ENCODE results near the gene TACC2.
"Not testable (repeated sequence)": the region's sequence is repeated elsewhere in the genome, so short reads cannot be mapped to it uniquely, and the experiment has no call there.

TACC2 gene

DNA sequence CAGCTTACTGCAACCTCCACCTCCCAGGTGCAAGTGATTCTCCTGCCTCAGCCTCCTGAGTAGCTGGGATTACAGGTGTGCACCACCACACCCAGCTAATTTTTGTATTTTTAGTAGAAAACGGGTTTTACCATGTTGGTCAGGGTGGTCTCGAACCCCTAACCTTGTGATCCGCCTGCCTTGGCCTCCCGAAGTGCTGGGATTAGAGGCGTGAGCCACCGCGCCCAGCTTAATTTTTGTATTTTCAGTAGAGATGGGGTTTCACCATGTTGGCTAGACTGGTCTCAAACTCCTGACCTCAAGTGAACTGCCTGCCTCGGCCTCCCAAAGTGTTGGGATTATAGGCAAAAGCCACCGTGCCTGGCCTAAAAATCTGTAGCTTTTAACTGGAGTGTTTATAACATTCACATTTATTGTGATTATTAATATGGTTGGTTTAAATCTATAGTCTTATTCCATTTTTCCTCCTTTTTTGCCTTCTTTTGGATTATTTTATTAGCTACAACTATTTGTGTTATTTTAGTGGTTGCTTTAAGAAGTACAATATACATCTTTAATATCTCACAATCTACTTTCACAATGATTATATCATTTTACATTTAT, 77.5 kb downstream of the TACC2 start:
- not testable (repeated sequence) for DNase-seq

DNA sequence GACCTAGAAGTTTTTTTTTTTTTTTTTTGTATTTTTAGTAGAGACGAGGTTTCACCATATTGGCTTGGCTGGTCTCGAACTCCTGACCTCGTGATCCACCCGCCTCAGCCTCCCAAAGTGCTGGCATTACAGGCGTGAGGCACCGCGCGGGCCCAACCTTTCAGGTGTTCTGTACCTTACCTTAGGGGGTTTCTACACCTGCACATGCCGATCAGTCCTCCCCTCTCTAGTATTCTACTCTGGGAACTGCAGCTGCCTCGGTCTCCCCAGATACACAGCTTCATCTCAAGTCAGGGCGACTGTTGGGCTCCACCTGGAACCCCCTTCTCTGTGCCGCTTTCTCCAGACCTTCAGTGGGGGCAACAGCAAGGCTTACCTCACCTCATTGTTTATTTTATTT, 79.9 kb downstream of the TACC2 start:
- DNase-seq = no peak

DNA sequence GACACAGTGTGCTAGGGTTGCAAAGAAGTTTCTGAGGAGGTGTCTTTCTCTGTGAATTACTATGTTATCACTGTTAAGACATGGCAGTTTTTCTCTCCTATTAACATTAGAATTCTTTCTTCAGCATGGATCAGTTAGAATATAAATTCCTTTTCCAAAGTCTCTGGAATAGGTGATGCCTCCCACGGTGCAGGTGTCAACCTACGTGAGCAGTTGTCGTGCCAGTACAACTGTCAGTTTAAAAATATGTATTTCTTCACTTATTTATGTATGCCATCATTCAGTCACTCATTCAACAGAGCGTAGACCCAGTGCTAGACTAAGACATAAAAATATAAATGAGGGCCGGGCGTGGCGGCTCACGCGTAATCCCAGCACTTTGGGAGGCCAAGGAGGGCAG, 83.5 kb downstream of the TACC2 start:
- DNase-seq = no peak

DNA sequence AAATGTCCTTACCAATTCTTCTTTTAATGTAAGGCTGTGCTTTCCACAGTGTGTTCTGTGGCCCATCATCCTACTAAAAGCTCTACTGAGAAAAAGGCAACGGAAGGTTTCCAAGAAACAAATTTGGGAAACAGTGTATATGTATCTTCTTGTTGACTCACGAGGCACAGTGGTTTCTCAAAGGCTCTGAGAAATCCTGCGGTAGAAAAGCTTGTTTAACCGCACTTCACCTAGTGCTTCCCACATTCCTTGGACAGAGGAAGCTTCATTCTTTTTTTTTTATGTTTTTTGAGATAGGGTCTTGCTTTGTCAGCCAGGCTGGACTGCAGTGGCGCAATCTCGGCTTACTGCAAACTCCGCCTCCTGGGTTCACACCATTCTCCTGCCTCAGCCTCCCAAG, 84.5 kb downstream of the TACC2 start:
- DNase-seq = no peak

DNA sequence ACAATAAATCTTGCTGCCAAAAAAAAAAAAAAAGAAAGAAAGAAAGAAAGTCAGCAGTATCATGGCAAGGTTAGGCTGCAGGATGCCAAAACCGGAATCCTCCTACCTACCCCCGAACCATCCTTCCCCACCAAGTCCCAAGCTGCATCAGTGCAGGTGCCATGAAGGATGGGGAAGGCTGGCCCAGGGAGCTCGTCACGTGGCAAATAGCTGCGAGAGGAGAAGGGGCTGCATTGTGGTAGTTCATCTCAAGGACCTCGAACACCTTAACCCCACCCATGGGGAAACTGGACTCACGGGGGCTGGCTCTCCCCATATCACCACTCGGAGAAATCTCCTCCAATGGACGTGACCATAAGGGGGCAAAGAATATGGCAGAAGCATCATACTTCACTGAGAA, 86.2 kb downstream of the TACC2 start:
- no peak for DNase-seq

DNA sequence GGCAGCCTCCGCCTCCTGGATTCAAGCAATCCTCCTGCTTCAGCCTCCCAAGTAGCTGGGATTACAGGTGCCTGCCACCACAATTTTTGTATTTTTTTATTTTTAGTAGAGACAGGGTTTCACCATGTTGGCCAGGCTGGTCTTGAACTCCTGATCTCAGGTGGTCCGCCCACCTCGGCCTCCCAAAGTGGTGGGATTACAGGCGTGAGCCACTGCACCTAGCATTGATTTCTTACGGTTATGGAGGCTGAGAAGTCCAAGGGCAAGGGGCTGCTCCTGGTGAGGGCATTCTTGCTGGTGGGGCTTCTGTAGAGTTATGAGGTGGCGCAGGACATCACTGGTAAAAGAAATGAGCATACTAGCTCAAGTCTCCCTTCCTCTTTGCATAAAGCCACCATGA, 86.9 kb downstream of the TACC2 start:
- not testable (repeated sequence) for DNase-seq

DNA sequence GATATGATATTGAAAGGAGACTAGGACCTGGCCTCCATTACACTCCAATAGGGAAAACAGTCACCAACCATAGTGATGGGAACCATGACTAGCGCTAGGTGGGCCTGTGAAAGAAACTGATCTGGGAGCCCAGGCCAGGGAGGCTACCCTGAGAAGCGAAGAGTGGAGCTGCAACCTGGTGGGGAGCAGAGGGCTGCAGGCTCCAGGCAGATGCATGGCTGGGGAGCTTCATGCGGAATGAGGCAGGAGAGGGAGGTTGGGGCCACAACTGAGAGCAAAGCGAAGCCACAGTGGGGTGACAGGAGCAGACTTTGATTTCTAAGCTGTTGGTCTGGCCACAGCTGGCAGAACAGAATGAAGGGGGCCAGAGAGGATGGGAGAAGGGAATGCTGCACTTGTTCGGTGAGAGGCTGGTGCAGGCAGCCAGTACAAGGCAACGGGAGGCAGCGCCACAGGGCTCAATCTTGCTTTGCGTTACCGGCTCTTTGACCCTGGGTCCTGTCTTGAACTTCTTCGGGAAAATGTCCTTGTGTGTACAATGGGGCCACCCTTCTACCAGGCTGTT, 88.4 kb downstream of the TACC2 start:
- no peak for DNase-seq

DNA sequence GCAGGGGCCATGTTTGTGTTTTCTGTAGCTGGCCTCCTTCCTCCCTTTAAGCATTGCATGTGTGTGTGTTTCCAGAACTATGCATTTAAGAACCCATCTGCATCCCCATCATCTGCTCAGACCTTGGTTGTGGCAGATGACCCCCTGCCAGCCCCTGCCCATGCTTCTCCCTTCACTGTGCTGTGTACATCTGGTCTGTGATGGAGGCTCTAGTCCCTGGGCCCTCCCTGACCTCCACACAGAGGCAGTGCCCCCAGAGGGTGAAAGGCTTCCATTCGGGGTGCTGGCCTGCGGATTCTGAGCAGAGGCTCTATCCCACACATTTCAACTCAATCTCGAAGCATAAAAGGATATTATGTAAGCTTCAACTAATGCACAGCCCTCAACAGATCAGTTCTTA, 89.4 kb downstream of the TACC2 start:
- DNase-seq = no peak

DNA sequence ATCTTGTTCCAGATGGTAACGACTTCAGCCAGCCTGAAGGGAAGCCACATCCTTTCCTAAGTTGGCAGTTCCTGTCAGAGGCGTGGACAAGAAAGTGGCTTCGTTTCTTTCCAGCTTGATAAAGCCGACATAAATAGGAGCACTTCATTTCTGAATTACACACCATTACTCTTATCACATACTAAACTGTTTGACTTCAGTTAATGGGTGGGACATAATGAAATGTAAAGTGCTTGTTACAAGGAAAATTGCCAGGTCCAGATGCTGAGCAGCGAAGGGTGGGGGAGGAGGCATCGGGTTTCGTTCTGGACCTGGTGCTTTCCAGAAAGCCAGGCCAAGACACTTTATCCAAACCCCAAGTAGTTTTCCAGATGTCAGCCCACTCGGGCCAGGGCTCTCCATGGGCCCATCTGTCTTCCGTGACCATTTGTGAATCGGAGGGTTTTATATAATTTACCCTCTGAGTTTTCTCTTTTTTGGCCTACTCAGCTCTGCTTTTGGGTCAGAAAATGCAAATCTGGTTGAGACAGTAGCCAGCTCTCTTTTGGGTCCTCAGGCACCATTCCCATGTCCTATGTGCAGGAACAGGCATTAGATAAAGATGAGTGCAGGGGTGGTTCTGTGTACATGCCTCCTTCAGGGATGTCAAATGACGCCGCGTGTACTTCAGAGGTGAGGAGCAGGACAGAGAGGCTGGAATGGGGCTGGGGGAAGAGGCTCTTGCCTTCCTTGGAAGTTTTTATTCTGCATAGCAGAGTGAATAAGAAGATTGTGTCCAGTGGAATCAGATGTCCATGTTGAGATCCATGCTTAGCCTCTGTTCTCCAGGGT, 90.2 kb downstream of the TACC2 start:
- DNase-seq = no peak

DNA sequence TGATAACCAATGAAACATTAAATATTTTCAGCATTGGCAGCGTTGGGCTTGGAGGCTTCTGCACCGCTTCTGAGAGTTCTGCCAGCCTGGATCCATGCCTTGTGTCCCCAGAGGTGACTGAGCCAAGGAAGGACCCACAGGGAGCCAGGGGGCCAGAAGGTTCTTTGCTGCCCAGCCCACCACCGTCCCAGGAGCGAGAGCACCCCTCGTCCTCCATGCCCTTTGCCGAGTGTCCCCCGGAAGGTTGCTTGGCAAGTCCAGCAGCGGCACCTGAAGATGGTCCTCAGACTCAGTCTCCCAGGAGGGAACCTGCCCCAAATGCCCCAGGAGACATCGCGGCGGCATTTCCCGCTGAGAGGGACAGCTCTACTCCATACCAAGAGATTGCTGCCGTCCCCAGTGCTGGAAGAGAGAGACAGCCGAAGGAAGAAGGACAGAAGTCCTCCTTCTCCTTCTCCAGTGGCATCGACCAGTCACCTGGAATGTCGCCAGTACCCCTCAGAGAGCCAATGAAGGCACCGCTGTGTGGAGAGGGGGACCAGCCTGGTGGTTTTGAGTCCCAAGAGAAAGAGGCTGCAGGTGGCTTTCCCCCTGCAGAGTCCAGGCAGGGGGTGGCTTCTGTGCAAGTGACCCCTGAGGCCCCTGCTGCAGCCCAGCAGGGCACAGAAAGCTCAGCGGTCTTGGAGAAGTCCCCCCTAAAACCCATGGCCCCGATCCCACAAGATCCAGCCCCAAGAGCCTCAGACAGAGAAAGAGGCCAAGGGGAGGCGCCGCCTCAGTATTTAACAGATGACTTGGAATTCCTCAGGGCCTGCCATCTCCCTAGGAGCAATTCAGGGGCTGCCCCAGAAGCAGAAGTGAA, 93.9 kb downstream of the TACC2 start:
- no peak for DNase-seq

DNA sequence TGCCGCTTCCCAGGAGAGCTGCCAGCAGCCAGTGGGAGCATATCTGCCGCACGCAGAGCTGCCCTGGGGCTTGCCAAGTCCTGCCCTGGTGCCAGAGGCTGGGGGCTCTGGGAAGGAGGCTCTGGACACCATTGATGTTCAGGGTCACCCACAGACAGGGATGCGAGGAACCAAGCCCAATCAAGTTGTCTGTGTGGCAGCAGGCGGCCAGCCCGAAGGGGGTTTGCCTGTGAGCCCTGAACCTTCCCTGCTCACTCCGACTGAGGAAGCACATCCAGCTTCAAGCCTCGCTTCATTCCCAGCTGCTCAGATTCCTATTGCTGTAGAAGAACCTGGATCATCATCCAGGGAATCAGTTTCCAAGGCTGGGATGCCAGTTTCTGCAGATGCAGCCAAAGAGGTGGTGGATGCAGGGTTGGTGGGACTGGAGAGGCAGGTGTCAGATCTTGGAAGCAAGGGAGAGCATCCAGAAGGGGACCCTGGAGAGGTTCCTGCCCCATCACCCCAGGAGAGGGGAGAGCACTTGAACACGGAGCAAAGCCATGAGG, 94.6 kb downstream of the TACC2 start:
- no peak for DNase-seq

DNA sequence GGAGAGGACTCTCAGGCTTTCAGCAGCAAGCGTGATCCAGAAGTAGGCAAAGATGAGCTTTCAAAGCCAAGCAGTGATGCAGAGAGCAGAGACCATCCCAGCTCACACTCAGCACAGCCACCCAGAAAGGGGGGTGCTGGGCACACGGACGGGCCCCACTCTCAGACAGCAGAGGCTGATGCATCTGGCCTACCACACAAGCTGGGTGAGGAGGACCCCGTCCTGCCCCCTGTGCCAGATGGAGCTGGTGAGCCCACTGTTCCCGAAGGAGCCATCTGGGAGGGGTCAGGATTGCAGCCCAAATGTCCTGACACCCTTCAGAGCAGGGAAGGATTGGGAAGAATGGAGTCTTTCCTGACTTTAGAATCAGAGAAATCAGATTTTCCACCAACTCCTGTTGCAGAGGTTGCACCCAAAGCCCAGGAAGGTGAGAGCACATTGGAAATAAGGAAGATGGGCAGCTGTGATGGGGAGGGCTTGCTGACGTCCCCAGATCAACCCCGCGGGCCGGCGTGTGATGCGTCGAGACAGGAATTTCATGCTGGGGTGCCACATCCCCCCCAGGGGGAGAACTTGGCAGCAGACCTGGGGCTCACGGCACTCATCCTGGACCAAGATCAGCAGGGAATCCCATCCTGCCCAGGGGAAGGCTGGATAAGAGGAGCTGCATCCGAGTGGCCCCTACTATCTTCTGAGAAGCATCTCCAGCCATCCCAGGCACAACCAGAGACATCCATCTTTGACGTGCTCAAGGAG, 95.5 kb downstream of the TACC2 start:
- DNase-seq = no peak

DNA sequence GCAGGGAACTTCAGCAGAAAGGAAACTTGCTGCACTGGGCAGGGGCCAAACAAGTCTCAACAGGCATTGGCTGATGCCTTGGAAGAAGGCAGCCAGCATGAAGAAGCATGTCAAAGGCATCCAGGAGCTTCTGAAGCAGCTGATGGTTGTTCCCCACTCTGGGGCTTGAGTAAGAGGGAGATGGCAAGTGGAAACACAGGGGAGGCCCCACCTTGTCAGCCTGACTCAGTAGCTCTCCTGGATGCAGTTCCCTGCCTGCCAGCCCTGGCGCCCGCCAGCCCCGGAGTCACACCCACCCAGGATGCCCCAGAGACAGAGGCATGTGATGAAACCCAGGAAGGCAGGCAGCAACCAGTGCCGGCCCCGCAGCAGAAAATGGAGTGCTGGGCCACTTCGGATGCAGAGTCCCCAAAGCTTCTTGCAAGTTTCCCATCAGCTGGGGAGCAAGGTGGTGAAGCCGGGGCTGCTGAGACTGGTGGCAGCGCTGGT, 96.5 kb downstream of the TACC2 start:
- DNase-seq = no peak

DNA sequence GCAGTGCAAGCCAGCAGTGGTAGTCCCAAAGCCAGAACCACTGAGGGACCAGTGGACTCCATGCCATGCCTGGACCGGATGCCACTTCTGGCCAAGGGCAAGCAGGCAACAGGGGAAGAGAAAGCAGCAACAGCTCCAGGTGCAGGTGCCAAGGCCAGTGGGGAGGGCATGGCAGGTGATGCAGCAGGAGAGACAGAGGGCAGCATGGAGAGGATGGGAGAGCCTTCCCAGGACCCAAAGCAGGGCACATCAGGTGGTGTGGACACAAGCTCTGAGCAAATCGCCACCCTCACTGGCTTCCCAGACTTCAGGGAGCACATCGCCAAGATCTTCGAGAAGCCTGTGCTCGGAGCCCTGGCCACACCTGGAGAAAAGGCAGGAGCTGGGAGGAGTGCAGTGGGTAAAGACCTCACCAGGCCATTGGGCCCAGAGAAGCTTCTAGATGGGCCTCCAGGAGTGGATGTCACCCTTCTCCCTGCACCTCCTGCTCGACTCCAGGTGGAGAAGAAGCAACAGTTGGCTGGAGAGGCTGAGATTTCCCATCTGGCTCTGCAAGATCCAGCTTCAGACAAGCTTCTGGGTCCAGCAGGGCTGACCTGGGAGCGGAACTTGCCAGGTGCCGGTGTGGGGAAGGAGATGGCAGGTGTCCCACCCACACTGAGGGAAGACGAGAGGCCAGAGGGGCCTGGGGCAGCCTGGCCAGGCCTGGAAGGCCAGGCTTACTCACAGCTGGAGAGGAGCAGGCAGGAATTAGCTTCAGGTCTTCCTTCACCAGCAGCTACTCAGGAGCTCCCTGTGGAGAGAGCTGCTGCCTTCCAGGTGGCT, 97.7 kb downstream of the TACC2 start:
- no peak for DNase-seq

DNA sequence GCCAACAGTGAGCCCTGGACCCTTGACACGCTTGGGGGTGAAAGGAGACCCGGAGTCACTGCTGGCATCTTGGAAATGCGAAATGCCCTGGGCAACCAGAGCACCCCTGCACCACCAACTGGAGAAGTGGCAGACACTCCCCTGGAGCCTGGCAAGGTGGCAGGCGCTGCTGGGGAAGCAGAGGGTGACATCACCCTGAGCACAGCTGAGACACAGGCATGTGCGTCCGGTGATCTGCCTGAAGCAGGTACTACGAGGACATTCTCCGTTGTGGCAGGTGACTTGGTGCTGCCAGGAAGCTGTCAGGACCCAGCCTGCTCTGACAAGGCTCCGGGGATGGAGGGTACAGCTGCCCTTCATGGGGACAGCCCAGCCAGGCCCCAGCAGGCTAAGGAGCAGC, 98.5 kb downstream of the TACC2 start:
- no peak for DNase-seq

DNA sequence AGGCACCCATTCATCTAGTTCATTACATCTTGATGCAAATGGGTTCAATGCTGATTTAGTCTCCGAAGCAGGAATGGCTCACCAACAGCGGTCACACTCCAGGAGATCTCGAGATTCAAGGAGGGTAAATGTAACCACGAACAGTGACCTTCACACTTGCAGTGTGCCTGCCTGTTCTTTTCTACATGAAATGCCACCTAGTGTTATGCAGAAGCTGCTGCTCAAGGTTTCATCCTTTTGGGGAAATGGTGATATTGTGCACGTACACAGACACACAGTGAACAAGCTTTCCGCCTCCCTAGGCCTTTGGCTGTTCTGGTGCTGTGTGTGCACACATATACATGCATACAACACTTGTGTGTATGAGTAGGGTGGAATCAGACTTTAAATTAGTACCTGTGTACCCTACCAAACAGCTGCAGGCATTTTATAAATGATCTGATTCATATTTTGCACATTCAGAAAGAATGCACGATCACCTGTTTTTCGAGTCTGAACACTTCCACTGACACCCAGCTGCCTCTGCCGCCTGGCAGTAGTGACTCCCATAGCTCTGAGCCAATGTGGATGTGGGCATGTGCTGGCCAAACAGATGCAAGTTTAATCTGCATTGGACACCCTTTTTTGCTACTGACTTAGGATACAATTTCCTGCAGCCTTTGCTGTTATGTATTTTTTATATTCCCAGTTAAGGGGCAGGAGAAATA, 100.5 kb downstream of the TACC2 start:
- no peak for DNase-seq

DNA sequence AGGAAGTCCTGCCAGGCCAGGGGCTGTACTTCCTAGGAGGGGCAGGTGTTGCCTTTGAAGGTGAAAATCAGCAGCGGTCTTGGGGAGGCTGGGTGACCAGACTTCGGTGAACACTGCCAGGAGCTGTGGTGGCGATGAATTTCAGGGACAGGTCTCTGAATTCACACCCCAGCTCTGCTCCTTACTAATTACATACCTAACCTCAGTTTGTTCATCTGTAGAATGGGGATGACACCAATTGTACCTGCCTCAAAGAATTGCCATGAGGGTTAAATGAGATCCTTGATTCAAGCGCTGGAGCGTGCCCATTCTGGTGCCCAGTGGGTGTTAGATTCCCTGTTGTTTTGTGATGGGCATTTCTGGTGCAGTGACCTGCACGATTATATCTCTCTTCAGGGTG, 102.8 kb downstream of the TACC2 start:
- no peak for DNase-seq

DNA sequence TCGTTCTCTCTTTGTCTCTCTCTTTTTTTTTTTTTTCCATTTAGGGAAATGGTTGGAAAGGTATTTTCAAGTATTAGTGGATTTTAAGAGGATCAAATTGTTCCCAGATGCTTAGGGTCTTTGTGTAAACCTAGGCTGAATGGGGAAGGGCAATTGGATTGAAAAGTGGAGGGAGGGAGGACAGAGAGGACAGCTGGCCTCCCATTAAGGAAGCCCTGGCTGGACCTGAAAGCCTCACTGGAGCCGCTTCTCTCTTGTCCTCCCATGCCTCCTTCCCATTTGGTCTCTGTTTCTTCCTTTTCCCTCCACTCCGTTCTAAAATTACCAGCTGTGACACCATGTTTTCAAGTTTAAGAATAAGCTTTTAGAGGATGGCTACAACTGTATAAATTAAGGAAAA, 104.1 kb downstream of the TACC2 start:
- DNase-seq = no peak

DNA sequence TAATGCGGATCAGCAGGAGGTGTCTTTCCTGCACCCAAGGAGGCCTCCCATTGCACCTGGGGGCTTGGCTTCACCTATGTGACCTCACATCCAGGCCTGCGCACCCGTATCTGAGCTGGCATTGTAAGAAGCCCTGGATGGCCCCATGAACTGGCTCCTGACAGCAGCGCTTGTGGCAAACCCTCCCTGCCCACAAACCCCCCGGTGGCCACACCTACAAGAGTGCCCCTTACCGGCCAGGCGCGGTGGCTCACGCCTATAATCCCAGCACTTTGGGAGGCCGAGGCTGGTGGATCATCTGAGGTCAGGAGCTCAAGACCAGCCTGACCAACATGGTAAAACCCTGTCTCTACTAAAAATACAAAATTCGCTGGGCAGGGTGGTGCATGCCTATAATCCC, 107.2 kb downstream of the TACC2 start:
- not testable (repeated sequence) for DNase-seq

DNA sequence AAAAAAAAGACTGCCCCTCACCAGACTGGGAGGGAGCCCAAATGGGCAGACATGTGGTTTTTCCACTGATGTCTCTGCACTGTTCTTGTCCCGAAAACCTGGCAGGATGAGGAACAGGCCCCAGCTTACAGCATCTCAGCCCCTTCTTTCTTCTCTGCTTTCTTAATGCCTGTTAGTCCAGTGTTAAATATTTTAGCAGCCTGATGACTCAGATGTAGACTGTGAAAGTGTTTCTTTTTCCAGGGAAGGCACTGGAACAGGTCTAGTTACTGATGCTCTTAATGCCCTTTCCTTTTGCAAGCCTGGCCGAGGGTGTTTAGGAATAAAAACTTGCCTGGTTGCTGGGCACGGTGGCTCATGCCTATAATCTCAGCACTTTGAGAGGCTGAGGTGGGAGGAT, 107.7 kb downstream of the TACC2 start:
- no peak for DNase-seq

DNA sequence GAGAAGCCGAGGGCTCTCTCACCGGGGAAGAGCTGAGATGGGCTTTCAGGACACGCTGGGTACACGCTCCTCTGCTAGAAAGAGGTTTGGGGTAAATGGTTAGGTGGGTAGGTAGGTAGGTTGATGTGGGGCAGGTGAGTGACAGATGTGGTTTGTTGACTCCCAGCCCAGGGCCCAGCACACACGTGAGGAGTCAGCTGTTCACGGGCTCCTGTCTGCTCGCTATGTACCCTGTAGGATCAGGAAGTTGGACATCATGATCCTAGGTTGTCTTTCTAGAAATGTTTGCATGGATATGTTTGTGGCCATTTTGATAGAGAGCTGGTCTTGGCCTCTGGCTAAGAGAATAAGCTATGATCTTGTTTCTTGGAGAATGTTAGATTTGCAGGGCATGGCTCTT, 109.0 kb downstream of the TACC2 start:
- no peak for DNase-seq

Measured in stimulated activated CD4-positive, alpha-beta T cell treated with anti-CD3 and anti-CD28 coated beads, Interleukin-12 subunit alpha, Interleukin-12 subunit beta, amount 100 ng/mL, for 4 hours (primary cell).